ENCODE results near the gene KCTD7.
"Not testable (repeated sequence)": the region's sequence is repeated elsewhere in the genome, so short reads cannot be mapped to it uniquely, and the experiment has no call there.

KCTD7 gene

GRCh38 chr7:66615699-66616098 lies 13.0 kb upstream of the KCTD7 start:
- no peak overlapping the region for H3K4me3 ChIP-seq (ENCODE audit: low read depth, low read length)
- no peak for TF ChIP-seq CTCF (IDR thresholded peaks at IDR 0.05; ENCODE audit: borderline replicate concordance, insufficient read depth, low read depth, low read length)

GRCh38 chr7:66617295-66617694 lies 11.4 kb upstream of the KCTD7 start:
- H3K4me3 ChIP-seq (ENCODE audit: low read depth, low read length), result no peak overlapping the region
- TF ChIP-seq CTCF (IDR thresholded peaks at IDR 0.05; ENCODE audit: borderline replicate concordance, insufficient read depth, low read depth, low read length), result no peak

- not testable (repeated sequence) for H3K4me3 ChIP-seq (ENCODE audit: low read depth, low read length)
These were observed 9.2 kb upstream of the KCTD7 start for GRCh38 chr7:66619341-66619948.

- no peak for TF ChIP-seq CTCF (IDR thresholded peaks at IDR 0.05; ENCODE audit: borderline replicate concordance, insufficient read depth, low read depth, low read length)
- no peak overlapping the region for H3K4me3 ChIP-seq (ENCODE audit: low read depth, low read length)
These were observed 2.2 kb upstream of the KCTD7 start for GRCh38 chr7:66626331-66626934.

DNA sequence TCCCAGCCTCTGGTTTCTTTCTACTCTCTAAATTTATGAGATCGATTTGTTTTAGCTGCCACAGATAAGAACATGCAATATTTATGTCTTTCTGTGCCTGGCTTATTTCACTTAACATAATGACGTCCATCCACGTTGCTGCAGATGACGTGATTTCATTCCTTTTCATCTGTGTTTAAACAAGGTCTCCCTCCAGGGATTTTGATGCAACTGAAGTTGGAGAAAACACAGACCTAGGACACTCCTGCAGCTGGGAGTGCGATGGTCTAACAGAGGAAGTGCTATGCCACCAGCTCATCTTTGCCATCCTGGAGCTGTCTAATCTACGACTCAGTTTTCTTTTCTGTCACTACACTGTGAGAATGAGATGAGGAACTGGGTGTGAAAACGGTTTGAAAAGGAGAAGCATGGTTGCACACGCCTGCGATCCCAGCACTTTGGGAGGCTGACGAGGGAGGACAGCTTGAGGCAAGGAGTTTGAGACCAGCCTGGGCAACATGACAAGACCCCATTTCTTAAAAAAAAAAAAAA lies 1.5 kb upstream of the KCTD7 start:
- no peak overlapping the region for H3K4me3 ChIP-seq (ENCODE audit: low read depth, low read length)
- no peak for TF ChIP-seq CTCF (IDR thresholded peaks at IDR 0.05; ENCODE audit: borderline replicate concordance, insufficient read depth, low read depth, low read length)

DNA sequence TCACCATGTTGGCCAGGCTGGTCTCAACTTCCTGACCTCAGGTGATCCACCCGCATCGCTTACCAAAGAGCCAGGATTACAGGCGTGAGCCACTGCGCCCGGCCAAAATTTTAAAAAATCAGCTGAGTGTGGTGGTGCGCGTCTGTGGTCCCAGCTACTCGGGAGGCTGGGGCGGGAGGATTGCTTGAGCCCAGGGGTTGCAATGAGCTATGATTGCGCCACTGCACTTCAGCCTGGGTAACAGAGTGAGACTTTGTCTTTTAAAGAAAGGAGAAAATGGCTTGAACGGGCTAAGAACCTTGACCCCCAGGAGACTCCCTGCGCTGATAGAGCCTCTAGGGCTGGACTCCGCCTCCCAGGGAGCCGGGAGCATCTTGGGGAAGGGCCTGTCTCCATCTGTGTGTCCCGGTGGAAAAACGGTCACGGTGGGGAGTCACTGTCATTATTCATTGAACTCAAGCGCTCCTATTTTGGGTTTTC lies 760 bp upstream of the KCTD7 start:
- H3K4me3 ChIP-seq (ENCODE audit: low read depth, low read length), result peak overlapping the region; percentile 72
- TF ChIP-seq CTCF (IDR thresholded peaks at IDR 0.05; ENCODE audit: borderline replicate concordance, insufficient read depth, low read depth, low read length), result no peak

DNA sequence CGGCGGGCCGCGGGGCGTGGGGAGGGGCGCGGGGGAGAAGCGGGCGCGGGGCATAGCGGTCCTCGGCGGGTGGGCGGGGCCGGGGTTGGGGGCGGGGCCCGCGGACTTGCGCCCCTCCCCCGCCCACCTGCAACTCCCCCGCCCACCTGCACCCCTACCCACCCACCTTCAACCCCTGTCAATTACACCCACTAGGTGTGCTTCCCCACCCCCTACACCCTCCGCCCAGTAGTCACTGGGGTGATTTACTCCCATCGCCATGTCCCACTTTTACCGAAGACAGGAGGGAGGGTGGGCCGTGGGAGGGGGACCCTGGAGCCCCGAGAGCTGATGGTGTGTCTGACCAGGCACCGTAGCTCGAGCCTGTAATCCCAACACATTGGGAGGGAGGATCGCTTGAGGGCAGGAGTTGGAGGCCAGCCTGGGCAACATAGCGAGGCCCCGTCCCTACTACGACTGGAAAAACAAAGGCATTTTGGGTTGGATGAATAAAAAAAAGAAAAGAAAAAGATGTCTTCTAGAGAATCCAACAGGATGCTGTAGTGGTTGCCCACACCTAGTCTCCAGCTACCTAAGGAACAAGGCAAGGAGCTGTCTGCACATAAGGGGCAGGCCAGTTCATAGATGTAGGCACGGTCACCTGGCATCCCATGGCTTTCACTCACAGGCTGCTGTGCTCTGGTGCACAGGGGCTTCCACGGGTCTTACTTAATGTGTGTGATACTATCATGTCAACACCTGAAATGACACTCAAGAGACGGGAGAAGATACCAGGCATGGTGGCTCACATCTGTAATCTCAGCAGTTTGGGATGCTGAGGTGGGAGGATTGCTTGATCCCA lies 761 bp downstream of the KCTD7 start:
- H3K4me3 ChIP-seq (ENCODE audit: low read depth, low read length), result peak overlapping the region; percentile 62
- TF ChIP-seq CTCF (IDR thresholded peaks at IDR 0.05; ENCODE audit: borderline replicate concordance, insufficient read depth, low read depth, low read length), result no peak

Data from GM12875 (cell line).